ENCODE data around the gene GABARAP. TPM values are rescaled to one million over a fixed set of nuclear protein-coding genes. Genes with fewer than 3 reads are reported as not detected.

Gene GABARAP
- total RNA-seq, 1 experiment from 2014 or later, result 188 TPM

- CTCF ChIA-PET, result no interaction called here
- Mint-ChIP-seq H3K27ac (ENCODE audit: unreplicated experiment) (no peak overlapping the region), H3K4me3 (ENCODE audit: low read depth, unreplicated experiment) (no peak overlapping the region), H3K4me1 (ENCODE audit: low read depth, unreplicated experiment) (peaks cover 5% of the 10 kb centered on the region), H3K27me3 (ENCODE audit: unreplicated experiment) (peaks cover 45% of the 10 kb centered on the region), H3K9me3 (ENCODE audit: low read depth, unreplicated experiment) (no peaks in the 10 kb centered on the region), H3K36me3 (ENCODE audit: insufficient read depth, unreplicated experiment) (peaks cover 15% of the 10 kb centered on the region)
- no peak for DNase-seq
- TF ChIP-seq CTCF (IDR thresholded peaks at IDR 0.05; ENCODE audit: unreplicated experiment), result no peak
- intact Hi-C loops (cut with micrococcal nuclease; ENCODE audit: unreplicated experiment), result no loop called here
- no TSS peak for BruUV-seq (replicated peaks)
Measured at GRCh38 chr17:7285679-7286078, 43.4 kb upstream of the GABARAP start.

- Mint-ChIP-seq H3K4me3 (ENCODE audit: low read depth, unreplicated experiment) (no peak overlapping the region), H3K4me1 (ENCODE audit: low read depth, unreplicated experiment) (peaks cover 12% of the 10 kb centered on the region), H3K9me3 (ENCODE audit: low read depth, unreplicated experiment) (no peaks in the 10 kb centered on the region), H3K27ac (ENCODE audit: unreplicated experiment) (no peak overlapping the region), H3K27me3 (ENCODE audit: unreplicated experiment) (peaks cover 45% of the 10 kb centered on the region), H3K36me3 (ENCODE audit: insufficient read depth, unreplicated experiment) (peaks cover 14% of the 10 kb centered on the region)
- intact Hi-C loops (cut with micrococcal nuclease; ENCODE audit: unreplicated experiment), result no loop called here
- TF ChIP-seq CTCF (IDR thresholded peaks at IDR 0.05; ENCODE audit: unreplicated experiment), result no peak
- DNase-seq, result no peak
- BruUV-seq (replicated peaks), result no TSS peak
- CTCF ChIA-PET, result no interaction called here
Measured at GRCh38 chr17:7284911-7285310, 42.7 kb upstream of the GABARAP start.

GRCh38 chr17:7283471-7284216, 41.4 kb upstream of the GABARAP start:
- peaks cover 16% of the 10 kb centered on the region for H3K4me1 Mint-ChIP-seq (ENCODE audit: low read depth, unreplicated experiment)
- no peak overlapping the region for H3K4me3 Mint-ChIP-seq (ENCODE audit: low read depth, unreplicated experiment)
- no TSS peak for BruUV-seq (replicated peaks)
- no peaks in the 10 kb centered on the region for H3K9me3 Mint-ChIP-seq (ENCODE audit: low read depth, unreplicated experiment)
- CTCF ChIA-PET, result no interaction called here
- TF ChIP-seq CTCF (IDR thresholded peaks at IDR 0.05; ENCODE audit: unreplicated experiment), result no peak
- intact Hi-C loops (cut with micrococcal nuclease; ENCODE audit: unreplicated experiment), result no loop called here
- no peak for DNase-seq
- H3K27me3 Mint-ChIP-seq (ENCODE audit: unreplicated experiment), result peaks cover 42% of the 10 kb centered on the region
- no peak overlapping the region for H3K27ac Mint-ChIP-seq (ENCODE audit: unreplicated experiment)
- H3K36me3 Mint-ChIP-seq (ENCODE audit: insufficient read depth, unreplicated experiment), result peaks cover 14% of the 10 kb centered on the region

GRCh38 chr17:7282752-7283321, 40.6 kb upstream of the GABARAP start:
- BruUV-seq (replicated peaks), result no TSS peak
- peak overlapping the region; percentile 19 for H3K4me3 Mint-ChIP-seq (ENCODE audit: low read depth, unreplicated experiment)
- CTCF ChIA-PET, result no interaction called here
- DNase-seq, result no peak
- H3K27me3 Mint-ChIP-seq (ENCODE audit: unreplicated experiment), result peaks cover 34% of the 10 kb centered on the region
- TF ChIP-seq CTCF (IDR thresholded peaks at IDR 0.05; ENCODE audit: unreplicated experiment), result no peak
- peaks cover 14% of the 10 kb centered on the region for H3K36me3 Mint-ChIP-seq (ENCODE audit: insufficient read depth, unreplicated experiment)
- no peak overlapping the region for H3K27ac Mint-ChIP-seq (ENCODE audit: unreplicated experiment)
- H3K4me1 Mint-ChIP-seq (ENCODE audit: low read depth, unreplicated experiment), result peaks cover 16% of the 10 kb centered on the region
- no peaks in the 10 kb centered on the region for H3K9me3 Mint-ChIP-seq (ENCODE audit: low read depth, unreplicated experiment)
- intact Hi-C loops (cut with micrococcal nuclease; ENCODE audit: unreplicated experiment), result no loop called here

Data from Calu3 (cell line).